PFSK-1 (cell line): ENCODE measurements around the gene PCBP3.

Experiments
- FOXP2 ChIP-seq: optimal IDR thresholded peaks from 2 replicates; pipeline ENCODE3; 2011; ENCODE audit warnings: borderline replicate concordance, control low read depth, inconsistent platforms; ENCODE audit not compliant: insufficient read depth; ENCODE audit errors: extremely low read length, extremely low read depth
- POLR2AphosphoS5 ChIP-seq: IDR thresholded peaks from 2 replicates; pipeline ENCODE4 v1.6.1; 2012; ENCODE audit warnings: low read depth, mild to moderate bottlenecking, control low read depth, low read length, moderate library complexity
- REST ChIP-seq, 2 experiments: IDR thresholded peaks; 2 replicates each; pipeline versions ENCODE4 v1.6.1 to v1.8.0; 2011 to 2012; ENCODE audit warnings: low read depth in 2 of 2, low read length in 2 of 2, control low read depth in 1 of 2, inconsistent platforms in 1 of 2, mild to moderate bottlenecking in 1 of 2, moderate library complexity in 1 of 2; ENCODE audit not compliant: insufficient read depth in 1 of 2
- SIN3A ChIP-seq: IDR thresholded peaks from 2 replicates; pipeline ENCODE4 v1.6.1; 2012; ENCODE audit warnings: mild to moderate bottlenecking, low read length, moderate library complexity, borderline replicate concordance; ENCODE audit not compliant: insufficient read depth
- TAF1 ChIP-seq: IDR thresholded peaks from 2 replicates; pipeline ENCODE4 v1.6.1; 2012; ENCODE audit warnings: low read length, control low read depth, borderline replicate concordance; ENCODE audit not compliant: insufficient read depth

- TF ChIP-seq REST (IDR thresholded peaks at IDR 0.05; ENCODE audit: insufficient read depth in 1 of 2, low read depth in 2 of 2, low read length in 2 of 2) (no peak), POLR2AphosphoS5 (no peak), SIN3A (no peak), TAF1 (no peak), FOXP2 (no peak)
These were observed 74.9 kb downstream of the PCBP3 start for GRCh38 chr21:45718413-45718812.
